ENCODE measurements around the gene CREB1.

DNA sequence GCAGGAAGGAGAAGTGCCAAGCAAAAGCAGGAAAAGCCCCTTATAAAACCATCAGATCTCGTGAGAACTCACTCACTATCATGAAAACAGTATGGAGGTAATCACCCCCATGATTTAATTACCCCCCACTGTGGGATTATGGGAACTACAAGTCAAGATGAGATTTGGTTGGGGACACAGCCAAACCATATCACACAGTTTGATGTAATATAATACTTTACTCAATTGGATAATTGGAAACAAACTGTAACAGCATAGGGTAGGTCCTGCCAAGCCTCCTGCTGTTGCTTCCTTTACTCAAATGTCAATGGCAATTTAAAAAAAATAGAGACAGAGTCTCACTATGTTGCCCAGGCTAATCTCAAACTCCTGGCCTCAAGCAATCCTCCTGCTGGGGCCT, 110.9 kb downstream of the CREB1 start:
- TF ChIP-seq POLR2A (IDR thresholded peaks at IDR 0.05), result no peak
- TF ChIP-seq, protein P1, sequence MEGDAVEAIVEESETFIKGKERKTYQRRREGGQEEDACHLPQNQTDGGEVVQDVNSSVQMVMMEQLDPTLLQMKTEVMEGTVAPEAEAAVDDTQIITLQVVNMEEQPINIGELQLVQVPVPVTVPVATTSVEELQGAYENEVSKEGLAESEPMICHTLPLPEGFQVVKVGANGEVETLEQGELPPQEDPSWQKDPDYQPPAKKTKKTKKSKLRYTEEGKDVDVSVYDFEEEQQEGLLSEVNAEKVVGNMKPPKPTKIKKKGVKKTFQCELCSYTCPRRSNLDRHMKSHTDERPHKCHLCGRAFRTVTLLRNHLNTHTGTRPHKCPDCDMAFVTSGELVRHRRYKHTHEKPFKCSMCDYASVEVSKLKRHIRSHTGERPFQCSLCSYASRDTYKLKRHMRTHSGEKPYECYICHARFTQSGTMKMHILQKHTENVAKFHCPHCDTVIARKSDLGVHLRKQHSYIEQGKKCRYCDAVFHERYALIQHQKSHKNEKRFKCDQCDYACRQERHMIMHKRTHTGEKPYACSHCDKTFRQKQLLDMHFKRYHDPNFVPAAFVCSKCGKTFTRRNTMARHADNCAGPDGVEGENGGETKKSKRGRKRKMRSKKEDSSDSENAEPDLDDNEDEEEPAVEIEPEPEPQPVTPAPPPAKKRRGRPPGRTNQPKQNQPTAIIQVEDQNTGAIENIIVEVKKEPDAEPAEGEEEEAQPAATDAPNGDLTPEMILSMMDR (IDR thresholded peaks at IDR 0.05), result no peak
